Fibroblast of villous mesenchyme (primary cell): Measurements from ENCODE around the gene SNX20. TPM values are rescaled to one million over a fixed set of nuclear protein-coding genes. Genes with fewer than 3 reads are reported as not detected.
A peak's percentile ranks its signal among the peaks of the same experiment; 100 is the strongest.

Experiments used
- DNase-seq: peaks from one replicate; pipeline ENCODE4 v3.0.0-alpha.2; 2010; ENCODE audit warnings: low read depth
- H3K4me3 ChIP-seq: 2 replicates; pipeline ENCODE4 v1.5.1; 2011; ENCODE audit warnings: low read depth, mild to moderate bottlenecking, low read length
- CTCF ChIP-seq: IDR thresholded peaks from 2 replicates; pipeline ENCODE4 v1.5.1; 2012; ENCODE audit warnings: low read depth, mild to moderate bottlenecking, low read length; ENCODE audit not compliant: insufficient read depth
- total RNA-seq: library from RNA; depleted of rRNA; stranded (reverse); fragments of >200 nt; gene quantifications from 2 replicates; pipeline ENCODE4 v1.2.3, GENCODE V29; 2012

Gene SNX20
- total RNA-seq, 1 donor = not detected

GRCh38 chr16:50630394-50631020, 50.6 kb downstream of the SNX20 start:
- TF ChIP-seq CTCF = no peak
- H3K4me3 ChIP-seq = no peak overlapping the region
- DNase-seq = no peak

GRCh38 chr16:50629334-50629733, 51.8 kb downstream of the SNX20 start:
- DNase-seq = no peak
- no peak overlapping the region for H3K4me3 ChIP-seq
- no peak for TF ChIP-seq CTCF

- no peak for TF ChIP-seq CTCF
- no peak overlapping the region for H3K4me3 ChIP-seq
- DNase-seq = no peak
These were observed 52.8 kb downstream of the SNX20 start for GRCh38 chr16:50628156-50628802.

- TF ChIP-seq CTCF = peak; percentile 22
- no peak overlapping the region for H3K4me3 ChIP-seq
- peak; percentile 12 for DNase-seq
These were observed 53.7 kb downstream of the SNX20 start for GRCh38 chr16:50627419-50627818.

GRCh38 chr16:50626868-50627267, 54.2 kb downstream of the SNX20 start:
- no peak for TF ChIP-seq CTCF
- H3K4me3 ChIP-seq = no peak overlapping the region
- no peak for DNase-seq

- H3K4me3 ChIP-seq = no peak overlapping the region
- no peak for TF ChIP-seq CTCF
- no peak for DNase-seq
These were observed 55.7 kb downstream of the SNX20 start for GRCh38 chr16:50625374-50625773.
